ENCODE measurements around the gene CFAP90.

DNA sequence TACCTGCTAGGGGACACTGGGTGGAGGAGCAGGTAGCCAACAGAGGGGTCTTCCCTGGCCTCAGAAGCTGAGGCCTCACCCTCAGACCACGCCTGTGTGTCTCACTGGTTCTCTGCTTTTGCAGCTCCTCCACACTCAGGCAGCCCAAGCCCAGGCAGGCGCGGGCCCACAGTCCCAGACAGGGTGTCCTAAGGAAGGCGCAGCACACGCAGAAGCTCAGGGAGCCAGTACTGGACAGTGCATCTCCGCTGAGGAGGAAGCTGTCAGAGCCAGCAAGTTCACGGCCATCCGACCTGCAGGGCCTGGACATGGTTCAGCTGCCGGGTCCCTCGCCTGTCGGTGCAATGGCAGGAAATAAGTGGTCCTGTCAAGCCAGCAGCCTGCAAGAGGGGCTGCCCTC is 25.3 kb downstream of the CFAP90 start:
- TF ChIP-seq POLR2A (IDR thresholded peaks at IDR 0.05) (no peak), CTCF (IDR thresholded peaks at IDR 0.05 in 4 of 5, conservative IDR thresholded peaks at IDR 0.05 in 1 of 5) (no peak)

Measured in gastrocnemius medialis (tissue), 4 donors.